Esophagus muscularis mucosa (tissue), 4 donors: ENCODE measurements around the gene MCF2L2. TPM values are rescaled to one million over a fixed set of nuclear protein-coding genes. Genes with fewer than 3 reads are reported as not detected.

Experiments used
- DNase-seq: peaks from one replicate; pipeline ENCODE4 v3.0.0-alpha.2; 2017; ENCODE audit errors: extremely low spot score
- H3K27ac ChIP-seq, 4 donors: fragments of 200-600 bp; sonication (generic); replicated peaks in 1 of 4; 1 replicate in 3 of 4; 2 replicates in 1 of 4; pipeline ENCODE4 v1.5.1; 2016 to 2019; ENCODE audit warnings: mild to moderate bottlenecking in 1 of 4
- H3K27me3 ChIP-seq, 4 donors: fragments of 200-600 bp; sonication (generic); one replicate each; pipeline versions ENCODE4 v1.5.1 to v1.6.0; 2016 to 2019
- H3K36me3 ChIP-seq, 4 donors: fragments of 200-600 bp; sonication (generic); one replicate each; pipeline ENCODE4 v1.5.1; 2016 to 2019
- H3K4me1 ChIP-seq, 4 donors: fragments of 200-600 bp; sonication (generic); one replicate each; pipeline ENCODE4 v1.5.1; 2016 to 2019
- H3K4me3 ChIP-seq, 4 donors: fragments of 200-600 bp; sonication (generic); 1 replicate in 2 of 4; 2 replicates in 2 of 4; pipeline ENCODE4 v1.5.1; 2016 to 2019; ENCODE audit warnings: mild to moderate bottlenecking in 4 of 4, moderate library complexity in 1 of 4
- H3K9me3 ChIP-seq, 4 donors: fragments of 200-600 bp; sonication (generic); 1 replicate in 3 of 4; 2 replicates in 1 of 4; pipeline ENCODE4 v1.5.1; 2016 to 2019
- EP300 ChIP-seq: sonication (generic); formaldehyde crosslinking; IDR thresholded peaks from one replicate; pipeline ENCODE4 v1.6.1; 2017; ENCODE audit warnings: antibody characterized with exemption
- POLR2A ChIP-seq: fragments of 450-650 bp; IDR thresholded peaks from one replicate; pipeline ENCODE4 v1.6.1; 2017; ENCODE audit warnings: antibody characterized with exemption, moderate library complexity, mild to moderate bottlenecking, low read depth
- POLR2AphosphoS5 ChIP-seq, 2 donors: sonication (generic); formaldehyde crosslinking; IDR thresholded peaks; one replicate each; pipeline ENCODE4 v1.6.1; 2017; ENCODE audit warnings: antibody characterized with exemption in 2 of 2
- WGBS: methylation state at CpG from one replicate; pipeline ENCODE4 v1.1.5; 2018; 5-methylcytosine and 5-hydroxymethylcytosine counted together
- intact Hi-C: fragments of 100-400 bp; cut with DNase I; formaldehyde crosslinking; loops from one replicate; pipeline ENCODE4 v1.15.1; 2023
- total RNA-seq, 4 donors: library from RNA; depleted of rRNA; stranded (reverse); fragments of >200 nt; gene quantifications; one replicate each; pipeline versions ENCODE4 v1.1.0 to v1.2.1, GENCODE V29; 2016
- TF ChIP-seq, protein P1 (sequence below), 3 experiments: fragments of 200-600 bp in 2 of 3; fragments of 450-650 bp in 1 of 3; sonication (generic) in 2 of 3; IDR thresholded peaks; one replicate each; pipeline ENCODE4 v1.5.1; 2017 to 2019; ENCODE audit warnings: antibody characterized with exemption in 3 of 3, mild to moderate bottlenecking in 2 of 3, moderate library complexity in 1 of 3

The MCF2L2 gene
- total RNA-seq, 4 donors from 2014 or later = 0.99 to 3.3 (median 1.3) TPM

DNA sequence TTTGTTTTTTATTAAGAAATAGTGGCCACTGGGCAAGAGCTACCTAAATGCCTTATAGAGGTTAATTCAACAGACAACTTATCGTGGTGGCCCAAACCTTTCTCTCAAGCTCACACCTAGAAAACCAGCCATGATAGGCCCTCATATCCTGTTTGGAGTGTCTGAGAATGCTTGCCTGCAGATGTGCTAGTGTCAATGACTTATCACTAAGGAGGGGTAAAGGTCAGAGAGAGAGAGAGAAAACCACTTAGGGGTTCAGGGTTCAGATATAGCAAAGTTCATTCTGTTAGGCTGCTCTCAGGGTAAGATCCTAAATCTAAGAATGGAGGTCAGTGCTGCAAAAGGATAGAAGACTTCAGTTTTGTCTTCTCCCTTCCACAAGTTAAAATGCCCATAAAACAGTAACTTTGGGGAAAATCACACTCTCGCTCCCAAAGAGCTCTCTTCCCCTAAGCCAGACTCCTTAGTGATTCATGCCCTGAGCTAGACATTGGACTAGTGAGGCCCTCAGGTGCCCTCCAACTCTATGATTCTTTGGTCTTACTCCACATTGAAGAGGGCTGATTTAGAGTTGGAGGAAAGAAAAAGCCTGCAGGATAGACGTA is 205.7 kb downstream of the MCF2L2 start:
- TF ChIP-seq EP300 (no peak), POLR2AphosphoS5 (IDR thresholded peaks at IDR 0.05) (no peak), POLR2A (no peak)
- TF ChIP-seq, protein P1, sequence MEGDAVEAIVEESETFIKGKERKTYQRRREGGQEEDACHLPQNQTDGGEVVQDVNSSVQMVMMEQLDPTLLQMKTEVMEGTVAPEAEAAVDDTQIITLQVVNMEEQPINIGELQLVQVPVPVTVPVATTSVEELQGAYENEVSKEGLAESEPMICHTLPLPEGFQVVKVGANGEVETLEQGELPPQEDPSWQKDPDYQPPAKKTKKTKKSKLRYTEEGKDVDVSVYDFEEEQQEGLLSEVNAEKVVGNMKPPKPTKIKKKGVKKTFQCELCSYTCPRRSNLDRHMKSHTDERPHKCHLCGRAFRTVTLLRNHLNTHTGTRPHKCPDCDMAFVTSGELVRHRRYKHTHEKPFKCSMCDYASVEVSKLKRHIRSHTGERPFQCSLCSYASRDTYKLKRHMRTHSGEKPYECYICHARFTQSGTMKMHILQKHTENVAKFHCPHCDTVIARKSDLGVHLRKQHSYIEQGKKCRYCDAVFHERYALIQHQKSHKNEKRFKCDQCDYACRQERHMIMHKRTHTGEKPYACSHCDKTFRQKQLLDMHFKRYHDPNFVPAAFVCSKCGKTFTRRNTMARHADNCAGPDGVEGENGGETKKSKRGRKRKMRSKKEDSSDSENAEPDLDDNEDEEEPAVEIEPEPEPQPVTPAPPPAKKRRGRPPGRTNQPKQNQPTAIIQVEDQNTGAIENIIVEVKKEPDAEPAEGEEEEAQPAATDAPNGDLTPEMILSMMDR (IDR thresholded peaks at IDR 0.05) = no peak
- WGBS = 100% methylated on average over 3 of the region's 3 CpGs

DNA sequence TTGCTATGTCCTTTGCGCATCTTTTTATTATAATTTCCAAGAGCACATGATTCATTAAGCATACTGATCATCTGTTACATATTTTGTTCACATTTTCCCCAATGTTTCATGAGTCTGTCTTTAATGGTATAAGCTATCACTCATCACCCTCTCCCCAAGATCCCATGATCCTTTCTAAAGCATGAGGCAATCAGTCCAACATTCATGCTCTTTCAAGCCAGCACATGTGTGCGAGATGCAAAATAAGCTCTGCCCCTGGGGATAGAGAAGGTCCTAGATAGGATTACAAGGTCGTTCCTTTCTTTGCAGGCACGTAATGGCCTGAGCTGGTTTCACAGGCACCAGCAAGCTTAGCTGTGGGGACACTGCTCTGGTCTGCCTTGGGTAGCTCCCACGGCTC is 207.6 kb downstream of the MCF2L2 start:
- H3K27ac ChIP-seq = no peak overlapping the region
- H3K4me1 ChIP-seq = no peaks in the 10 kb centered on the region
- H3K36me3 ChIP-seq = no peaks in the 10 kb centered on the region
- TF ChIP-seq POLR2AphosphoS5 (IDR thresholded peaks at IDR 0.05) (no peak), EP300 (no peak), POLR2A (no peak)
- TF ChIP-seq, protein P1 (IDR thresholded peaks at IDR 0.05) = no peak
- no peak for DNase-seq
- no peaks in the 10 kb centered on the region for H3K27me3 ChIP-seq
- H3K4me3 ChIP-seq = no peak overlapping the region
- H3K9me3 ChIP-seq = no peaks in the 10 kb centered on the region
- WGBS = 66% methylated on average over 5 of the region's 5 CpGs
- intact Hi-C loops = no loop called here

More for the DNA sequence above, 205.7 kb downstream of the MCF2L2 start:
- intact Hi-C loops = no loop called here
- Histone ChIP-seq H3K4me3 (no peak overlapping the region), H3K27ac (no peak overlapping the region), H3K9me3 (no peaks in the 10 kb centered on the region), H3K36me3 (no peaks in the 10 kb centered on the region), H3K27me3 (no peaks in the 10 kb centered on the region), H3K4me1 (no peaks in the 10 kb centered on the region)
- DNase-seq = no peak

DNA sequence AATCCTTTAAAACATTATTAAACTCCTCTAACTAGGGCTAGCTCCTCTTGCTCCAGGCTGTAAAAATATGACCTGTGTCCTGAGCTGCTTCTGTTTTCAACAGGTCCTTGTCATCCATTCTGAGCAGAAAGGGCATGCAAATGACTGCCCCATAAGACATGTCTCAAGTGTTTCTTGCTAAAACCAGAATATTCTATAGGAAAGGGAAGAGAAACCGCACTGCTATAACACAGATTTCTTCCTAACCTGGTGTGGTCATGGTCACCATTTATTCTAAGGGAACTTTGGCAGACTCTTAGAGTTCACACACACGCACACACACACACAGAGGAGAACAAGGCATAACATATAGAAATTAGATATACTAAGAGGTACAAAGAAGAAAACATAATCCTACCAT is 209.6 kb downstream of the MCF2L2 start:
- 74% methylated on average over 2 of the region's 2 CpGs for WGBS

DNA sequence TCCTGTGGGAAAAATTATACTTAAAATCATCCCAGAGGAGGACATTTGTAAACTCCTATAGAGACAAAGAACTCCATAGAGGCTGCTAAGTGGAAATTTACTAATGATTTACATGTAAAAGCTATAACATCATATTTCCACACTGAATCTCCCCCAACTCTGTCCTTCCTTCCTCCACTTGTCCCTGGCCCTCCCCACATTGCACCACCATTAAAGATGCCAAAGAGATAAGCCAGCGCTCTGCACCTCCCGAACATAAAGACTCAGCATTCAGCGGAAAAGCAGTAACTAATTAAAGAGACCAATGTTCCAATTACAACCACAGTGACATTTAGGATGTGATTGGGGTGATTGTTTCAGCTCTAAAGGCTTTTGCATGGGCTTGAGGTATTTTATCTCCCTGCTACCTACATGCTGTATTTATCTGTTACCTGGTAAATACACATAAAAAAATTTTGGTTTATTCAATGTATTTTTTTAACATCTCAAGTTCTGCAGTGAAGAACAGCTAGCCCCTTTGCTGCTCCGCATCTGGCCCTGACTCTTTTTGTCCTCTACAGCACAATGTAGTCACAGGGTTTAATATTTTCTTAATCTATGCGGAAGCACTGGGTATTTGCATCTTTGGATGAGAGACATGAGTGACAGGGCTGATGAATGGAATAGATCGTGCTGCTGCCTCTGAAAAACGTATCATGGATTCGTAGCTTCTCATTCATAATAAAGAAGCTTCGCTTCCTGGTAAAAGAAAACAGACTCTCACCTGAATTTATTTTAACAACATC is 210.7 kb downstream of the MCF2L2 start:
- intact Hi-C loops = no loop called here
- H3K27me3 ChIP-seq = no peaks in the 10 kb centered on the region

More for the DNA sequence above, 209.6 kb downstream of the MCF2L2 start:
- H3K4me1 ChIP-seq = no peaks in the 10 kb centered on the region
- H3K27me3 ChIP-seq = no peaks in the 10 kb centered on the region
- H3K9me3 ChIP-seq = no peaks in the 10 kb centered on the region
- DNase-seq = no peak
- H3K4me3 ChIP-seq = no peak overlapping the region
- TF ChIP-seq POLR2A (no peak), POLR2AphosphoS5 (IDR thresholded peaks at IDR 0.05) (no peak), EP300 (no peak)
- TF ChIP-seq, protein P1 (IDR thresholded peaks at IDR 0.05) = no peak
- intact Hi-C loops = no loop called here
- no peaks in the 10 kb centered on the region for H3K36me3 ChIP-seq
- no peak overlapping the region for H3K27ac ChIP-seq

More for the DNA sequence above, 210.7 kb downstream of the MCF2L2 start:
- H3K4me1 ChIP-seq = no peaks in the 10 kb centered on the region
- no peaks in the 10 kb centered on the region for H3K36me3 ChIP-seq
- 76% methylated on average over 9 of the region's 9 CpGs for WGBS
- no peak overlapping the region for H3K4me3 ChIP-seq
- DNase-seq = no peak
- no peaks in the 10 kb centered on the region for H3K9me3 ChIP-seq
- TF ChIP-seq, protein P1 (IDR thresholded peaks at IDR 0.05) = no peak
- TF ChIP-seq POLR2AphosphoS5 (IDR thresholded peaks at IDR 0.05) (no peak), POLR2A (no peak), EP300 (no peak)
- no peak overlapping the region for H3K27ac ChIP-seq
